ENCODE measurements around the gene TDRD9. TPM values are rescaled to one million over a fixed set of nuclear protein-coding genes. Genes with fewer than 3 reads are reported as not detected.

Gene TDRD9
- total and polyA plus RNA-seq, 2 donors from 2014 or later, result 1.6 to 6.6 TPM

- DNase-seq, result no peak
- TF ChIP-seq, protein P1, sequence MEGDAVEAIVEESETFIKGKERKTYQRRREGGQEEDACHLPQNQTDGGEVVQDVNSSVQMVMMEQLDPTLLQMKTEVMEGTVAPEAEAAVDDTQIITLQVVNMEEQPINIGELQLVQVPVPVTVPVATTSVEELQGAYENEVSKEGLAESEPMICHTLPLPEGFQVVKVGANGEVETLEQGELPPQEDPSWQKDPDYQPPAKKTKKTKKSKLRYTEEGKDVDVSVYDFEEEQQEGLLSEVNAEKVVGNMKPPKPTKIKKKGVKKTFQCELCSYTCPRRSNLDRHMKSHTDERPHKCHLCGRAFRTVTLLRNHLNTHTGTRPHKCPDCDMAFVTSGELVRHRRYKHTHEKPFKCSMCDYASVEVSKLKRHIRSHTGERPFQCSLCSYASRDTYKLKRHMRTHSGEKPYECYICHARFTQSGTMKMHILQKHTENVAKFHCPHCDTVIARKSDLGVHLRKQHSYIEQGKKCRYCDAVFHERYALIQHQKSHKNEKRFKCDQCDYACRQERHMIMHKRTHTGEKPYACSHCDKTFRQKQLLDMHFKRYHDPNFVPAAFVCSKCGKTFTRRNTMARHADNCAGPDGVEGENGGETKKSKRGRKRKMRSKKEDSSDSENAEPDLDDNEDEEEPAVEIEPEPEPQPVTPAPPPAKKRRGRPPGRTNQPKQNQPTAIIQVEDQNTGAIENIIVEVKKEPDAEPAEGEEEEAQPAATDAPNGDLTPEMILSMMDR (IDR thresholded peaks at IDR 0.05; ENCODE audit: borderline replicate concordance, extremely low read depth, insufficient read depth), result no peak
These were observed 144.3 kb downstream of the TDRD9 start for GRCh38 chr14:104072586-104072985.

GRCh38 chr14:104073764-104074163 lies 145.5 kb downstream of the TDRD9 start:
- TF ChIP-seq, protein P1 (IDR thresholded peaks at IDR 0.05; ENCODE audit: borderline replicate concordance, extremely low read depth, insufficient read depth), result no peak
- intact Hi-C loops (cut with DNase I), result no loop called here
- no peak for FAIRE-seq

More at GRCh38 chr14:104072586-104072985, 144.3 kb downstream of the TDRD9 start:
- H3K36me3 ChIP-seq (ENCODE audit: control insufficient read depth in 2 of 3, insufficient read depth in 3 of 3, low read length in 3 of 3), result no peaks in the 10 kb centered on the region
- H3K4me3 ChIP-seq (ENCODE audit: low read length in 3 of 3), result no peak overlapping the region
- intact Hi-C loops (cut with DNase I), result no loop called here
- H3K4me1 ChIP-seq (ENCODE audit: control insufficient read depth in 2 of 3, insufficient read depth in 2 of 3, low read depth in 1 of 3, low read length in 3 of 3), result no peaks in the 10 kb centered on the region
- H3K9me3 ChIP-seq (ENCODE audit: control insufficient read depth in 2 of 3, insufficient read depth in 1 of 3, low read length in 3 of 3), result peaks cover 0 to 9% (median 3%) of the 10 kb centered on the region in 3 donors
- H3K27me3 ChIP-seq (ENCODE audit: control insufficient read depth, insufficient read depth, low read length), result no peaks in the 10 kb centered on the region
- no peak overlapping the region for H3K9ac ChIP-seq (ENCODE audit: low read length in 3 of 3)
- no peak for FAIRE-seq
- H3K27ac ChIP-seq (ENCODE audit: low read depth in 2 of 2, low read length in 2 of 2), result no peak overlapping the region

DNA sequence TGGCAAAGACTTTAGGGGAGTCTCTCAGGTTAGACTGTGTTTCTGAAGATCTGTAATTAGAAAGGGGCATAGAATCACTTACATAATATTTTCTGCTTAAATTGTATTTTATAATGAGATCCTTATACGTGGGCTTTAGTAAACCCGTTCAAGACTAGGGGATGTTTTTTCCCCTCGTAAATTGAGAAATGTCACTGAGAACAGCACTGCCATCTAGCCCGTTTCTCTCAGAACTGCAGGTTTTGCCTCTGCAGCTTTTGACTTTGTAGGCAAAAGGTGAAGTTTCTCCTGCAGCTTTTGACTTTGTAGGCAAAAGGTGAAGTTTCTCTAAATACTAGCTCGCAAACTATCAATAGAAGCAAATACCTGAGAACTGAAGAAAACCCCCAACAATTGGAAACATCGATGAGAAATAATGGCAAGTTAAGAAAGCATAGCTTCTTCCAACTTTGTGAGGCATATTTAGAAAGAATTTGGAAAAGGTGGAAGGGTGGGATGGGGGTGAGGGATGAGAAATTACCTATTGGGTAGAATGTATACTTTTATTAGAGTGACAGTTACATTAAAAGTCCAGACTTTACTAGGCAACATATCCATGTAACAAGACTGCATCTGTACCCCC lies 147.4 kb downstream of the TDRD9 start:
- TF ChIP-seq, protein P1 (IDR thresholded peaks at IDR 0.05; ENCODE audit: borderline replicate concordance, extremely low read depth, insufficient read depth), result no peak
- H3K27ac ChIP-seq (ENCODE audit: low read depth in 2 of 2, low read length in 2 of 2), result no peak overlapping the region
- no peaks in the 10 kb centered on the region for H3K4me1 ChIP-seq (ENCODE audit: control insufficient read depth in 2 of 3, insufficient read depth in 2 of 3, low read depth in 1 of 3, low read length in 3 of 3)
- FAIRE-seq (no peak), DNase-seq (peak in 1 of 5 donors; percentile 43)
- no peak overlapping the region for H3K4me3 ChIP-seq (ENCODE audit: low read length in 3 of 3)
- peaks cover 0 to 7% (median 3%) of the 10 kb centered on the region in 3 donors for H3K9me3 ChIP-seq (ENCODE audit: control insufficient read depth in 2 of 3, insufficient read depth in 1 of 3, low read length in 3 of 3)
- H3K27me3 ChIP-seq (ENCODE audit: control insufficient read depth, insufficient read depth, low read length), result no peaks in the 10 kb centered on the region
- H3K36me3 ChIP-seq (ENCODE audit: control insufficient read depth in 2 of 3, insufficient read depth in 3 of 3, low read length in 3 of 3), result no peaks in the 10 kb centered on the region
- no peak overlapping the region for H3K9ac ChIP-seq (ENCODE audit: low read length in 3 of 3)
- intact Hi-C loops (cut with DNase I), result no loop called here

More at GRCh38 chr14:104073764-104074163, 145.5 kb downstream of the TDRD9 start:
- H3K9me3 ChIP-seq (ENCODE audit: control insufficient read depth in 2 of 3, insufficient read depth in 1 of 3, low read length in 3 of 3), result peaks cover 0 to 7% (median 3%) of the 10 kb centered on the region in 3 donors
- H3K27me3 ChIP-seq (ENCODE audit: control insufficient read depth, insufficient read depth, low read length), result no peaks in the 10 kb centered on the region
- H3K27ac ChIP-seq (ENCODE audit: low read depth in 2 of 2, low read length in 2 of 2), result no peak overlapping the region
- no peak overlapping the region for H3K4me3 ChIP-seq (ENCODE audit: low read length in 3 of 3)
- H3K4me1 ChIP-seq (ENCODE audit: control insufficient read depth in 2 of 3, insufficient read depth in 2 of 3, low read depth in 1 of 3, low read length in 3 of 3), result no peaks in the 10 kb centered on the region
- H3K36me3 ChIP-seq (ENCODE audit: control insufficient read depth in 2 of 3, insufficient read depth in 3 of 3, low read length in 3 of 3), result no peaks in the 10 kb centered on the region
- no peak for DNase-seq
- no peak overlapping the region for H3K9ac ChIP-seq (ENCODE audit: low read length in 3 of 3)
